Esophagus squamous epithelium (tissue), 5 donors: ENCODE measurements around the gene DOCK1. TPM values are rescaled to one million over a fixed set of nuclear protein-coding genes. Genes with fewer than 3 reads are reported as not detected.

Source experiments
- DNase-seq: peaks from one replicate; lab custom pipeline; 2025; lab: John Stamatoyannopoulos, UW
- H3K27ac ChIP-seq, 4 donors: fragments of 200-600 bp; sonication (generic); one replicate each; pipeline ENCODE4 v1.5.1; 2016 to 2019; ENCODE audit warnings: mild to moderate bottlenecking in 1 of 4
- H3K27me3 ChIP-seq, 4 donors: fragments of 200-600 bp; sonication (generic); 1 replicate in 3 of 4; 2 replicates in 1 of 4; pipeline versions ENCODE4 v1.5.1 to v1.6.0; 2017 to 2021; ENCODE audit warnings: antibody characterized with exemption in 1 of 4
- H3K36me3 ChIP-seq, 3 donors: fragments of 200-600 bp; sonication (generic); one replicate each; pipeline ENCODE4 v1.5.1; 2016 to 2019
- H3K4me1 ChIP-seq, 3 donors: fragments of 200-600 bp; sonication (generic); one replicate each; pipeline ENCODE4 v1.5.1; 2017 to 2019
- H3K4me3 ChIP-seq, 4 donors: fragments of 200-600 bp; sonication (generic); 1 replicate in 3 of 4; 2 replicates in 1 of 4; pipeline ENCODE4 v1.5.1; 2016 to 2019; ENCODE audit warnings: mild to moderate bottlenecking in 2 of 4, moderate library complexity in 1 of 4
- H3K9me3 ChIP-seq, 3 donors: fragments of 200-600 bp; sonication (generic); one replicate each; pipeline ENCODE4 v1.5.1; 2016 to 2019
- POLR2A ChIP-seq, 4 donors: fragments of 450-650 bp; IDR thresholded peaks; one replicate each; pipeline ENCODE4 v1.6.1; 2017; ENCODE audit warnings: antibody characterized with exemption in 4 of 4, mild to moderate bottlenecking in 4 of 4, moderate library complexity in 3 of 4
- WGBS, 2 donors: methylation state at CpG; one replicate each; pipeline ENCODE4 v1.1.5; 2018; 5-methylcytosine and 5-hydroxymethylcytosine counted together
- intact Hi-C: fragments of 100-400 bp; cut with DNase I; formaldehyde crosslinking; loops from one replicate; pipeline ENCODE4 v1.15.0; 2022
- total RNA-seq, 4 donors: library from RNA; depleted of rRNA; stranded (reverse); fragments of >200 nt; gene quantifications; one replicate each; pipeline ENCODE4 v1.1.0, GENCODE V29; 2016
- TF ChIP-seq, protein P1 (sequence below), 6 experiments: fragments of 450-650 bp in 4 of 6; fragments of 200-600 bp in 2 of 6; sonication (generic) in 2 of 6; IDR thresholded peaks; one replicate each; pipeline ENCODE4 v1.5.1; 2016 to 2019; ENCODE audit warnings: antibody characterized with exemption in 6 of 6, mild to moderate bottlenecking in 4 of 6, moderate library complexity in 4 of 6
- donor health status: DM: yes; HTN: yes; CAD: no.

DOCK1 gene
- total RNA-seq, 4 donors from 2014 or later = 31.8 to 83.4 (median 49.8) TPM

DNA sequence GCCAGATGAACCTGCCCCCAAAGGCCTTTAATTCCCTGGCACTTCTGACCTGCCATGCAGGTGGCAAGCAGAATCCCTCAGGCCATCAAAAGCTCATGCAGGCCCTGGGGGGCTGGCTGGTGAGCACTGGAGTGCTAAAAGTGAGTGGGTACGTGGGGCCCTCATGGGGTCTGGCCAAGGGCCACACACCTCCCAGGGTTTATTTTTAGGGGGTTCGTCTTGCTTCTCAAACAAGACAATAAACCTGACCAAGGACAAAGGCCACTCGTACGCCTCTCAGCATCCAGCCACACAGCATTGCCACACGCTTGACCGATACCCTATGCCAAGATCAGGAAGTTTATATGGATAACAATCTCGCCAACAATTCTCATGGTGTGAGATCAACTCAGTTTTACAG is 33.1 kb upstream of the DOCK1 start:
- H3K4me1 ChIP-seq = no peaks in the 10 kb centered on the region
- intact Hi-C loops = no loop called here
- H3K36me3 ChIP-seq = no peaks in the 10 kb centered on the region
- H3K27ac ChIP-seq = no peak overlapping the region
- peaks cover 0 to 9% (median 0%) of the 10 kb centered on the region in 4 donors for H3K27me3 ChIP-seq
- TF ChIP-seq, protein P1, sequence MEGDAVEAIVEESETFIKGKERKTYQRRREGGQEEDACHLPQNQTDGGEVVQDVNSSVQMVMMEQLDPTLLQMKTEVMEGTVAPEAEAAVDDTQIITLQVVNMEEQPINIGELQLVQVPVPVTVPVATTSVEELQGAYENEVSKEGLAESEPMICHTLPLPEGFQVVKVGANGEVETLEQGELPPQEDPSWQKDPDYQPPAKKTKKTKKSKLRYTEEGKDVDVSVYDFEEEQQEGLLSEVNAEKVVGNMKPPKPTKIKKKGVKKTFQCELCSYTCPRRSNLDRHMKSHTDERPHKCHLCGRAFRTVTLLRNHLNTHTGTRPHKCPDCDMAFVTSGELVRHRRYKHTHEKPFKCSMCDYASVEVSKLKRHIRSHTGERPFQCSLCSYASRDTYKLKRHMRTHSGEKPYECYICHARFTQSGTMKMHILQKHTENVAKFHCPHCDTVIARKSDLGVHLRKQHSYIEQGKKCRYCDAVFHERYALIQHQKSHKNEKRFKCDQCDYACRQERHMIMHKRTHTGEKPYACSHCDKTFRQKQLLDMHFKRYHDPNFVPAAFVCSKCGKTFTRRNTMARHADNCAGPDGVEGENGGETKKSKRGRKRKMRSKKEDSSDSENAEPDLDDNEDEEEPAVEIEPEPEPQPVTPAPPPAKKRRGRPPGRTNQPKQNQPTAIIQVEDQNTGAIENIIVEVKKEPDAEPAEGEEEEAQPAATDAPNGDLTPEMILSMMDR (IDR thresholded peaks at IDR 0.05) = no peak
- no peak for TF ChIP-seq POLR2A (IDR thresholded peaks at IDR 0.05)
- H3K4me3 ChIP-seq = no peak overlapping the region
- 82 to 92% methylated on average over 4 to 6 of the region's 7 CpGs for WGBS, 2 donors
- DNase-seq = no peak
- no peaks in the 10 kb centered on the region for H3K9me3 ChIP-seq

DNA sequence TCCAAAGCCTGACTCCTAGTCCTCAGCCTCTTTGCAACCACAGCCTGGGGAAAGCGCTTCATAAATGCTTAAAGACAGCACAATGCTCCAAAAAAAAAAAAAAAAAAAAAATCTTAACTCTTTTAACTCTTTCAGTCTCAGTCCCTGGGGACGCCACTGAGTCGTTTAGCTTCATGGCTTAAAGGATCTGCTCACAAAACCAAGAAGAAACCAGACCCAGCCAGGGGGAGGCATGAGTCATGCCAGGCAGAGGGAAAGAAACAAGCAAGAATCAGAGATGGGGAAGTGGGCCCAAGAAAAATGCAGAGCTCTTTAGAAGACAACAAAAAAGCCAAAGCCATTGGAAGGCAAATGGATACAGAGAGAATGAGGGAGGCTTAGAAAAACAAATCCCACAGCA is 32.5 kb upstream of the DOCK1 start:
- intact Hi-C loops = no loop called here

DNA sequence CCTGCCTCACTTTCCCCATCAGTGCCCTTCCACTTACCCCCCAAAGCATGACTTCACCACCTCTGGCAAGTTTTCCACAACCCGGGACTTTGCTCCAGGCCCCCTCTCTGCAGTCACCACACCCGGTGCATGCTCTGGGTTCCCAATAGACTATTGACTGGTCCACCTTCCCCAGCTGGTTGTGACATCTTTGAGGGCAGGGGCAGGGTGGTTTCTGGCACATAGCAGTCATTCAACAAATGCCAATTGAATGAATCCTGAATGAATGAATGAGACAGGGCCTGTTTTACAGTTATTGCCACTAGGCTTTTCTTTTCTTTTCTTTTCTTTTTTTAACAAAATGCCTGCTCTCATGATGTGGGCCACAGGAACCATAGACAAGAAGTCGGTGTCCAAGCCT is 28.8 kb upstream of the DOCK1 start:
- H3K9me3 ChIP-seq = no peaks in the 10 kb centered on the region
- TF ChIP-seq, protein P1 (IDR thresholded peaks at IDR 0.05) = no peak
- no peak for TF ChIP-seq POLR2A (IDR thresholded peaks at IDR 0.05)
- intact Hi-C loops = no loop called here
- H3K36me3 ChIP-seq = no peaks in the 10 kb centered on the region
- no peak for DNase-seq
- no peaks in the 10 kb centered on the region for H3K4me1 ChIP-seq
- 71 to 85% methylated on average over 3 of the region's 3 CpGs for WGBS, 2 donors
- H3K27me3 ChIP-seq = peaks cover 0 to 23% (median 0%) of the 10 kb centered on the region in 4 donors
- no peak overlapping the region for H3K27ac ChIP-seq
- no peak overlapping the region for H3K4me3 ChIP-seq

More for the DNA sequence above, 32.5 kb upstream of the DOCK1 start:
- no peak for DNase-seq
- no peak overlapping the region for H3K27ac ChIP-seq
- H3K4me1 ChIP-seq = no peaks in the 10 kb centered on the region
- WGBS, 2 donors = 8 to 54% methylated on average over 2 to 3 of the region's 3 CpGs
- TF ChIP-seq, protein P1 (IDR thresholded peaks at IDR 0.05) = no peak
- TF ChIP-seq POLR2A (IDR thresholded peaks at IDR 0.05) = no peak
- H3K9me3 ChIP-seq = no peaks in the 10 kb centered on the region
- H3K27me3 ChIP-seq = peaks cover 0 to 9% (median 0%) of the 10 kb centered on the region in 4 donors
- H3K36me3 ChIP-seq = no peaks in the 10 kb centered on the region
- H3K4me3 ChIP-seq = no peak overlapping the region

DNA sequence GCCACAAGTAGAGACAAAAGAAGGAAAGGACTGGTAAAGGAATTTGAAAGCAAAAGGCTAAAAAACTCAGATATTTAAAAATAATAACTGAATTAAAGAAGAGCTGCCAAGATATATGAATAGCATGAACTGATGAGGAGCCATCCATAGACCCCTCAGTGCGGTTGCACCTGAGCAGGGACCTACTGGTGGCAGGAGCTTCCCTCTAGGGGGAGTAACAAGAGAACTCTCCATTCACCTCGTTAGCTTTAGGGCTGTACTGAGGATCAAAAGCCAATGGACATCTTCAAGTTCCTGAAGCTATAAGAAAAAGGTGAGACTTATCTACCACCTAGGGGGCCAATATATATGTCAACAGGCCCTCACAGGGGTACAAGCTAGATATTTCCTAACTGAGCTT is 27.8 kb upstream of the DOCK1 start:
- H3K9me3 ChIP-seq = no peaks in the 10 kb centered on the region
- TF ChIP-seq POLR2A (IDR thresholded peaks at IDR 0.05) = no peak
- TF ChIP-seq, protein P1 (IDR thresholded peaks at IDR 0.05) = no peak
- intact Hi-C loops = no loop called here
- peaks cover 0 to 23% (median 0%) of the 10 kb centered on the region in 4 donors for H3K27me3 ChIP-seq
- DNase-seq = no peak
- no peak overlapping the region for H3K27ac ChIP-seq
- H3K36me3 ChIP-seq = no peaks in the 10 kb centered on the region
- no peaks in the 10 kb centered on the region for H3K4me1 ChIP-seq
- no peak overlapping the region for H3K4me3 ChIP-seq
- 75 to 78% methylated on average over 2 of the region's 2 CpGs for WGBS, 2 donors

DNA sequence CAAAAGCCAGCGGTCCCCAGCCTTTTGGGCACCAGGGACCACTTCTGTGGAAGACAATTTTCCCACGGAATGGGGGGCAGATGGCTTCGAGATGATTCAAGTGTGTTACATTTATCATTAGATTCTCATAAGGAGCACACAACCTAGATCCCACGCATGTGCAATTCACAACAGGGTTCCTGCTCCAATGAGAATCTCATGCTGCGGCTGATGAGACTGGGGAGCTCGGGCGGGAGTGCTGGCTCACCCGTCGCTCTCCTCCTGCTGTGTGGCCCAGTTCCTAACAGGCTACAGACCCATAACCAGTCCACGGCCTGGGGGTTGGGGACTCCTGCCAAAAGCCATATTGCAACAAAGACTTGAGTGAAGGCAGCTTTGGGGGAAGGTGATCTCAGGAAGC is 26.6 kb upstream of the DOCK1 start:
- H3K4me1 ChIP-seq = no peaks in the 10 kb centered on the region
- 84 to 96% methylated on average over 4 to 10 of the region's 10 CpGs for WGBS, 2 donors
- H3K27me3 ChIP-seq = peaks cover 0 to 23% (median 0%) of the 10 kb centered on the region in 4 donors
- H3K36me3 ChIP-seq = no peaks in the 10 kb centered on the region
- no peak for DNase-seq
- intact Hi-C loops = no loop called here
- no peak overlapping the region for H3K27ac ChIP-seq
- H3K4me3 ChIP-seq = no peak overlapping the region
- no peak for TF ChIP-seq POLR2A (IDR thresholded peaks at IDR 0.05)
- TF ChIP-seq, protein P1 (IDR thresholded peaks at IDR 0.05) = no peak
- no peaks in the 10 kb centered on the region for H3K9me3 ChIP-seq
